Neural crest cell (in vitro differentiated cells): ENCODE results near the gene MYH3. TPM values are rescaled to one million over a fixed set of nuclear protein-coding genes. Genes with fewer than 3 reads are reported as not detected.
A peak's percentile ranks its signal among the peaks of the same experiment; 100 is the strongest.

Experiments
- DNase-seq: peaks from one replicate; pipeline ENCODE4 v3.0.0; 2021; ENCODE audit warnings: low read depth, mixed read lengths, low spot score
- H3K27ac Mint-ChIP-seq: one replicate; pipeline ENCODE4 v1.8.0; 2021; ENCODE audit warnings: mild to moderate bottlenecking, mixed read lengths; ENCODE audit not compliant: unreplicated experiment
- H3K27me3 Mint-ChIP-seq: 2 replicates; pipeline ENCODE4 v1.8.0; 2021; ENCODE audit warnings: low read depth, mild to moderate bottlenecking, mixed read lengths
- H3K36me3 Mint-ChIP-seq: 2 replicates; pipeline ENCODE4 v1.8.0; 2021; ENCODE audit warnings: low read depth, mild to moderate bottlenecking, mixed read lengths
- H3K4me1 Mint-ChIP-seq: 2 replicates; pipeline ENCODE4 v1.8.0; 2021; ENCODE audit warnings: mixed read lengths
- H3K4me3 Mint-ChIP-seq: one replicate; pipeline ENCODE4 v1.8.0; 2021; ENCODE audit warnings: mild to moderate bottlenecking, mixed read lengths
- H3K9me3 Mint-ChIP-seq: 2 replicates; pipeline ENCODE4 v1.8.0; 2021; ENCODE audit warnings: mixed read lengths
- CTCF ChIP-seq: fragments of 200-600 bp; sonication (generic); conservative IDR thresholded peaks from 2 replicates; pipeline ENCODE4 v1.5.0; 2021; ENCODE audit warnings: antibody characterized with exemption, mild to moderate bottlenecking
- total RNA-seq: library from RNA; stranded (reverse); gene quantifications from 2 replicates; pipeline ENCODE4 v1.2.1, GENCODE V29; 2021

Gene MYH3
- total RNA-seq, 1 donor from 2014 or later, result 3.6 TPM

- H3K36me3 Mint-ChIP-seq, result no peaks in the 10 kb centered on the region
- no peak overlapping the region for H3K27ac Mint-ChIP-seq
- peaks cover 5% of the 10 kb centered on the region for H3K4me1 Mint-ChIP-seq
- DNase-seq, result no peak
- H3K9me3 Mint-ChIP-seq, result no peaks in the 10 kb centered on the region
- TF ChIP-seq CTCF, result no peak
- H3K4me3 Mint-ChIP-seq, result no peak overlapping the region
- no peaks in the 10 kb centered on the region for H3K27me3 Mint-ChIP-seq
Measured at GRCh38 chr17:10622617-10623485, 34.3 kb downstream of the MYH3 start.

GRCh38 chr17:10621397-10621796 is 35.7 kb downstream of the MYH3 start:
- H3K27me3 Mint-ChIP-seq, result no peaks in the 10 kb centered on the region
- H3K4me3 Mint-ChIP-seq, result no peak overlapping the region
- H3K36me3 Mint-ChIP-seq, result no peaks in the 10 kb centered on the region
- no peak for TF ChIP-seq CTCF
- DNase-seq, result no peak
- H3K9me3 Mint-ChIP-seq, result no peaks in the 10 kb centered on the region
- H3K4me1 Mint-ChIP-seq, result peaks cover 5% of the 10 kb centered on the region
- peak overlapping the region; percentile 85 for H3K27ac Mint-ChIP-seq

GRCh38 chr17:10620823-10621222 is 36.3 kb downstream of the MYH3 start:
- H3K27me3 Mint-ChIP-seq, result no peaks in the 10 kb centered on the region
- H3K4me1 Mint-ChIP-seq, result peaks cover 5% of the 10 kb centered on the region
- no peak overlapping the region for H3K27ac Mint-ChIP-seq

GRCh38 chr17:10618202-10618635 is 38.9 kb downstream of the MYH3 start:
- DNase-seq, result peak; percentile 66
- Mint-ChIP-seq H3K27me3 (no peaks in the 10 kb centered on the region), H3K36me3 (no peaks in the 10 kb centered on the region), H3K4me1 (peaks cover 5% of the 10 kb centered on the region), H3K9me3 (no peaks in the 10 kb centered on the region), H3K27ac (no peak overlapping the region), H3K4me3 (no peak overlapping the region)
- TF ChIP-seq CTCF, result peak; percentile 88

More at GRCh38 chr17:10620823-10621222, 36.3 kb downstream of the MYH3 start:
- H3K4me3 Mint-ChIP-seq, result no peak overlapping the region
- H3K36me3 Mint-ChIP-seq, result no peaks in the 10 kb centered on the region
- no peaks in the 10 kb centered on the region for H3K9me3 Mint-ChIP-seq
- no peak for DNase-seq
- TF ChIP-seq CTCF, result no peak

GRCh38 chr17:10617120-10617505 is 40.0 kb downstream of the MYH3 start:
- no peak for DNase-seq
- Mint-ChIP-seq H3K4me3 (no peak overlapping the region), H3K4me1 (peaks cover 5% of the 10 kb centered on the region), H3K36me3 (no peaks in the 10 kb centered on the region), H3K9me3 (no peaks in the 10 kb centered on the region), H3K27me3 (no peaks in the 10 kb centered on the region), H3K27ac (no peak overlapping the region)
- TF ChIP-seq CTCF, result no peak
